KBM-7 (cell line): ENCODE data around the gene MLST8.

Experiments used
- DNase-seq: peaks from one replicate; pipeline ENCODE4 v3.0.0-alpha.2; 2015
- in situ Hi-C: fragments of 300-500 bp; cut with MboI; formaldehyde crosslinking; loops from 2 replicates; pipeline ENCODE4 v1.14.3; 2020; ENCODE audit warnings: low sequenced_read_pairs, low pct_unique_long_range_greater_than_20kb, mixed read lengths

The MLST8 gene

DNA sequence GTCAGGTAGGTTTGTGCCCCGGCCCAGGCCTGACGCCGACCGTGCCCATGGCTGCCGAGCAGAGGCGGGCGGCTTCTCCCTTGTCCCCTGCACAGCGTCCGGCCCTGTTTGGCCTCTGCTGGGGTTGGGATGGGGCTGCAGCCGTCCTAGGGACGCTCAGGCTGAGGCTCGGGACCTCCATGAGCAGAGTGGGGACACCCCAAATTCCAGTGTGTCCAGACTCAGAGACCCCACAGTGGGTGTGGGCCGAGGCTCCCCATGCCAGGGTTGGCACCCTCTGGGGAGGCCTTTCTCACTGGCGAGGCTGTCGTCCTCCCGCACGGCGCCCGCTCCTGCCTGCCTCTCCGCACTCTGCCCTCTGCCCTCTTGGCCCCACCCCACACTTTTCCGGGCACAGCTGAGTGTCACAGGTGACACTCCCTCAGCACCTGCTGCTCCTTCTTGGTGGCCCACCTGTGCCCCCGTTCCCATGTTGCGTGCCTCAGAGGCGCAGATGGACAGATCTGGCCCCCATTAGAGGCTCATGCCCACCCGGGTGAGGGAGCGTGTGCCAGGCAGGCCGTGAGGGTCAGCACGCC, 33.6 kb upstream of the MLST8 start:
- DNase-seq: no peak
- in situ Hi-C loops: no loop called here

DNA sequence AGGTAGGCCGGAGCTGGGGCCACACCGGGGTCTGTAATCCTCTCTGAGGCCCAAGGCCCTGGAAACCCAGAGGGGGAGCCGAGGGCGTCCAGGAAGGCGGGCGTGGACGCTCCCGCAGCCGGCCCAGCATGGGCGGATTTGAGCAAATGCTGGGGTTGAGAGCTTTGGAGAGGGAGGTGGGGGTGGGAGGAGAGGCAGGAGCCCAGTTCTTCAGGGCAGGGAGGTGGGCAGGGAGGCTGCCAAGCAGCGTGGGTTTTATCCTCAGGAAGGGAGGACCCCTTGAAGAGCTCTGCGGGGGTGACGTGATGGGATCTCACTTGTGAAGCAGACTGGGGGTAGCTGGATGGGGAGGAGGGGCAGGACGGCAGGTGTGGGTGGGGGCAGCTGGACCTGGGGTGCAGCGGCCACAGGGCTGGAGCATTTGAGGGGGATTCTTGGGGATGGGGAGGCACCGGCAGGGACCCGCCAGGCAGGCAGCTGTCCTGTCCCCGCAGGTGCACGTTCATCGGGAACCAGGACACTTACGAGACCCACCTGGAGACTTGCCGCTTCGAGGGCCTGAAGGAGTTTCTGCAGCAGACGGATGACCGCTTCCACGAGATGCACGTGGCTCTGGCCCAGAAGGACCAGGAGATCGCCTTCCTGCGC, 32.4 kb upstream of the MLST8 start:
- in situ Hi-C loops: no loop called here
- DNase-seq: no peak

DNA sequence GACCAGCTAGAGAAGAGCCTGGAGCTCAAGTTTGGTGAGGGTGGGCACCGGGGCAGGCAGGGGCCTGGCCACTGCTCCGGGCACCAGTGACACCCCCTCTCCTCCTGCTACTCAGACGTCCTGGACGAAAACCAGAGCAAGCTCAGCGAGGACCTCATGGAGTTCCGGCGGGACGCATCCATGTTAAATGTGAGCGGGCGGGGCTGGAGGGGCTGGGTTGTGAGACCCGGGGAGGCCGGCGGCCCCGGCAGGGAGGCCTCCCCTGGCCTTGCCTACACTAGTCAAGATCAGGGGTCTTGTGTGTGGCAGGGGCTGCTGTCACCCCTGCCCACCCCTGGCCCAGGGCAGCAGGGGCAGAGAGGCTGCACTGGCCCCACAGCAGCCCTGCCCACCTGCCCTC, 31.9 kb upstream of the MLST8 start:
- no peak for DNase-seq
- in situ Hi-C loops: no loop called here

DNA sequence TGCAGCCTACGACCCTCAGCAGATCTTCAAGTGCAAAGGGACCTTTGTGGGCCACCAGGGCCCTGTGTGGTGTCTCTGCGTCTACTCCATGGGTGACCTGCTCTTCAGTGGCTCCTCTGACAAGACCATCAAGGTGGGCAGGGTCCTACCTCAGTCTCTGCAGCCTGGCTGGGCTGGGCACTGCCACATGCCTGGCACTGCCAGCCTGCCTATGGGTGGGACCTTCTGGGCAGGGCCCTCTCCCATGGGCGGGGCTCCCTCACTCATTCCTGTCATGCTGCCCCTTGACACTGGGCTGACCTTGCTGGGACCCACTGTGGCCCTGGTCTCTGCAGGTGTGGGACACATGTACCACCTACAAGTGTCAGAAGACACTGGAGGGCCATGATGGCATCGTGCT, 31.3 kb upstream of the MLST8 start:
- in situ Hi-C loops: no loop called here
- no peak for DNase-seq

DNA sequence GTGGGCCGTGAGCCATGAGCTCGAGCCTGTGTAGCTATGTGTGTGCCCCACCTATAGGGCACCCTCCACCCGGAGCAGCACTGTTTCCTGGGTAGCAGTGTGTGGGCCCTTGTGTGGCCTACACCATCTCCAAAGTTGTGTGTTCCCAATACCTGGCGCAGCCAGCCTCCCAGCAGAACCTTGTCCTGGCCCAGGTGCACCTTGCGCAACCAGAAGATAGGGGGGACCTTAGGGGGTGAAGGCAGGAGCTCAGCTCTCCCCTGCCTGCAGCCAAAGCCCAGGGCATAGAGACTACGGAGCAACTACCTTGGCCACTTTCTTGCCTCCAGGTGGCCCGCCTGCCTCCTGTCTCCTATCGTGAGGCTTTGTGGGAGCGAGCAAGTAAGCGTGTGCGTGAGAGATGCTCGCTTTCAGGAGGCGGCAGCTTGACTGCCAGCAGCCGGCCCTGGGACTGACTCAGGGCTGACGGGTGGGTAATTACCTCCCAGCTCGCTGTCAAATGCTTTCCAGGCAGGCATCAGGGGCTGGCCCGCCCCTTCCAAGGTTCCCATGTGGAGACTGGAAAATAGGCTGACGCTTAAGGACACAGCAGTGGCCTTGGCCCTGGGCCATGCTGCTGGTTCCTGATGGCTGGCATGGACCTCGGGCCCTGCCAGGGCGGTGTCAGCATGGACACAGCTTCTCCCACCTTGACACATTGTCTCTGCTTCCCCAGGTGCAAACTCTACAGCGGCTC, 30.7 kb upstream of the MLST8 start:
- in situ Hi-C loops: no loop called here
- DNase-seq: no peak

GRCh38 chr16:2175454-2175853, 29.8 kb upstream of the MLST8 start:
- no peak for DNase-seq
- in situ Hi-C loops: no loop called here

GRCh38 chr16:2176047-2176446, 29.2 kb upstream of the MLST8 start:
- no peak for DNase-seq
- in situ Hi-C loops: no loop called here

- no peak for DNase-seq
- in situ Hi-C loops: no loop called here
Observed at GRCh38 chr16:2177101-2177500, 28.2 kb upstream of the MLST8 start.

GRCh38 chr16:2177561-2177960, 27.7 kb upstream of the MLST8 start:
- in situ Hi-C loops: no loop called here
- no peak for DNase-seq

DNA sequence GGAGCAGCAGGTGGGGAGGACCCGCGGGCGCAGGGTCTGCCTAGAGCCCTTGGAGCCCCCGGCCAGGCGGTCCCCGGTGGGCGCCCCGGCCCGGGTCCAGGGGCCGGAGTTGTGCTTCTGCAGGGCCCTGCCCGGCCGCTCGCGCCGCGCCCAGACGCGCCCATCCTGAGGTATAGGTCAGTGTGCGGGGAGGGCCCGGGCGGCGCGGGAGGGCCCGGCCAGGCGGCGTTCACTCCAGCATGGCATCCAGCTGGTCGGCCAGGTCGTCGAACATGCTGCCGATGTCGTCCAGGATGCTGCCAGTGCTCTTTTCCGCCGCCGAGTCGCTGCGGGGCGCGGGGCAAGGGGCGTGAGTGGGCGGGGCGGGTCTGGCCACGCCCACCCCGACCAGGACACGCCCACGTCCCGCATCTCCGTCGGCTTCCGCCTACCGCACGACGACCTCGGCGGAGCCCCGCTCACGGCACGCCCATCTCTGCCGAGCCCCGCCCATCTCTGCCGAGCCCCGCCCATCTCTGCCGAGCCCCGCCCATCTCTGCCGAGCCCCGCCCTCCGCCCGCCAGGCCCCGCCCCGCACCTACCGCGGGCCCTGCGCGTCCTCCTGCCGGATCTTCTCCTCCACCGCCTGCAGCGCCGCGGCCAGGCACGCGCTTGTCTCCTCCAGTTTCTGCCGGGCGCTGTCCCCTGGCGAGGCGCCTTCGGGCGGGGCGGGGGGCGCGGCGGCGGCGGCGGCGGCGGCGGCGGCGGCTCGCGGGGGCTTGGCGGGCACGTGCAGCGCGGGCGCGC, 26.7 kb upstream of the MLST8 start:
- no peak for DNase-seq
- in situ Hi-C loops: no loop called here

DNA sequence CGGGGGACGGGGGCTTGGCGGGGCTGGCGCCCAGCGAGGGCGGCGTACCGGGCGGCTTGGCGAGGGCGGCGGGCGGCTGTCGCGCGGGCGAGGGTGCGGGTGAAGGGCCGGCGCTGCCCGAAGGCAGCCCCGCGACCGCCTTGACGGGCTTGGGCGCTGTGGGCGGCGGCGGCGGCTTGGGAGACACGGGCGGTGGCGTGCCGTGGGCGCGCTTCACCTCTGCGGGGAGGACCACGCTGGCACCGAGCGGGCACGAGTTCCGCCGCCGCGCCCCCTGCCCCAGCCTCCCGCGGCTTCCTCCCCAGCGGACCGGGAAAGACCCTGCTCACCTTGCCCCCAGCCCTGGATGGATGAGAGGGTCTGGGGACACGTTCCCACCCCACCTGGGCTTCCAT, 26.1 kb upstream of the MLST8 start:
- no peak for DNase-seq
- in situ Hi-C loops: no loop called here

GRCh38 chr16:2179576-2179975, 25.7 kb upstream of the MLST8 start:
- DNase-seq: no peak
- in situ Hi-C loops: no loop called here

DNA sequence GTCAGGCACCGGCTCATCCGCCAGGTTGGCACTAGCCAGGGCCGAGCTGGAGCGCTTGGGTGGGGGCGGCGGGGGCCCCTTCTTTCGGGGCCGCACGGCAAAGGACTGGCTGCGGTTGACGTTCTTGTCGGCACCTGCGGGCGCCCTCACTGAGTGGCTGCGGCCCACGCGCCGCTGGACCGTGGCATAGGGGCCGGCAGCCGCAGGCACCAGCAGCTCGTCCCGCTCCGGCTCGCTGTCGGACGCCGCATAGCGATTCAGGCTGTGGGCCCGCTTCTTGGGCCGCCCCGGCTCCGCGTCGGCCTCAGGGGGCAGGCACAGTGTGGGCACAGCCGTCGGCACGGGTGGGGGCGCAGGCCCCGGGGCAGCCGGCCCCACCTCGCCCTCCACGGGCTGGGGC, 24.8 kb upstream of the MLST8 start:
- no peak for DNase-seq
- in situ Hi-C loops: no loop called here

GRCh38 chr16:2180962-2181923, 24.0 kb upstream of the MLST8 start:
- no peak for DNase-seq
- in situ Hi-C loops: no loop called here

DNA sequence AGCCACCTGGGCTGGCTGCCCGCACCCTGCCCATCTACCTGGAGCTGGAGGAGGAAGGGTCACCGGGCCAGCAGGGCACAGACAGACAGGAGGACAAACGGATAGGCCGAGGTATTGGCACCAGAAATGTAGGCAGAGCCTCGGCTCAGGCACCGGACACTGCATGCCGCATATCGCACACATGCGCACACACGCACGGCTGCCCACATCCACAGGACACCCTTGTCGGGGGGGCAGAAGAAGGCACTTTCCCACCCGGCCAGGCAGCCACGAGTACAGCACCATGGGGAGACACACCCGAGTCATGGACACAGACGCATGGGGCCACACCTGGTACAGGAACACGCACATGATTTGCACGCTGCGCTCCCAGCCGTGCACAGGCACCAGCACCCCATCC, 23.3 kb upstream of the MLST8 start:
- in situ Hi-C loops: no loop called here

DNA sequence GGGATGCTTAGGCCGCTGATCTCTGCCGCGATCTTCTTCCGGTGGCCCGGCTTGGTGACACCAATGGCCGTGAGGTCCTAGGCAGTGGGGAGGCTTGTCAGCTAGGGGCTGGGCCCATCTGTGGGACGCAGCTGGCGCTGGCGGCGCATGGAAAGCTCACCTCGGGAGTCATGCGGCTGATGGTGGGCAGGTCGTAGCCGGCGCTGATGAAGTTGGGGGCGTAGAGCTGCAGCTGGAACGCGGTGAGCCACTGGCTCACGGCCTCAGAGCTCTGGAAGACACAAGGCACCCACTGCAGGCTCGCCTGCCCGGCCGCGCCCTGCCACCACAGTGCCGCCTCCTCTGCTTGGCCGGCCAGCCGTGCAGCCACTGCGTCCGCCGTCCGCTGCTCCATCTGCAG, 21.6 kb upstream of the MLST8 start:
- no peak for DNase-seq
- in situ Hi-C loops: no loop called here

More for the DNA sequence above, 23.3 kb upstream of the MLST8 start:
- DNase-seq: no peak

GRCh38 chr16:2184346-2184745, 20.9 kb upstream of the MLST8 start:
- in situ Hi-C loops: no loop called here
- DNase-seq: no peak

GRCh38 chr16:2184962-2185361, 20.3 kb upstream of the MLST8 start:
- no peak for DNase-seq
- in situ Hi-C loops: no loop called here

DNA sequence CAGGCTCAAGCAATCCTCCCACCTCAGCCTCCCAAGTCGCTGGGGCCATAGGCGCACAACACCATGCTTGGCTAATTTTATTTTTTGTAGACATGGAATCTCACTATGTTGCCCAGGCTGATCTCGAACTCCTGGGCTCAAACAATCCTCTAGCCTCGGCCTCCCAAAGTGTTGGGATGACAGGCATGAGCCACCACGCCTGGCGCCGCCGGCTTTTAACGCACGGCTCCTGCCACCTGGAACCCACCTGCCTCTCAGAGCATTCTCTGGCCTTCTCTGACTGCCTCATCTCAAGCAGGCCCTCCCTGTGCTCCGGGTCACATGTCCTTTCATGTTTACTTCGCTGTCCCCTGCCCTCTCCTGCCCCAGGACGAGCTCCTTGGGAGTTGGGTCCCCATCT, 19.2 kb upstream of the MLST8 start:
- in situ Hi-C loops: no loop called here
- DNase-seq: no peak
